KMS-11 (cell line): ENCODE measurements around the gene GALNS.

Source experiments
- H2AFZ ChIP-seq: fragments of 200-600 bp; sonication (generic); 2 replicates; pipeline ENCODE4 v1.6.1; 2016; ENCODE audit warnings: antibody characterized with exemption, mixed run types, low read depth
- H3K27ac ChIP-seq: fragments of 200-600 bp; sonication (generic); 2 replicates; pipeline ENCODE4 v1.6.1; 2016; ENCODE audit warnings: mild to moderate bottlenecking, mixed run types
- H3K27me3 ChIP-seq: fragments of 200-600 bp; sonication (generic); 2 replicates; pipeline ENCODE4 v1.6.1; 2017; ENCODE audit warnings: mild to moderate bottlenecking, low read depth, mixed run types, moderate library complexity; ENCODE audit not compliant: insufficient read depth
- H3K36me3 ChIP-seq: fragments of 200-600 bp; sonication (generic); 2 replicates; pipeline ENCODE4 v1.6.1; 2017; ENCODE audit warnings: mild to moderate bottlenecking, mixed run types; ENCODE audit not compliant: insufficient read depth
- H3K4me1 ChIP-seq: fragments of 200-600 bp; sonication (generic); 2 replicates; pipeline ENCODE4 v1.6.1; 2016; ENCODE audit warnings: mild to moderate bottlenecking, low read depth, mixed run types; ENCODE audit not compliant: poor library complexity, severe bottlenecking
- H3K4me2 ChIP-seq: fragments of 200-600 bp; sonication (generic); 2 replicates; pipeline ENCODE4 v1.7.0; 2016; ENCODE audit warnings: mild to moderate bottlenecking, mixed run types
- H3K4me3 ChIP-seq: fragments of 200-600 bp; sonication (generic); IDR thresholded peaks from 2 replicates; pipeline ENCODE4 v1.6.1; 2017; ENCODE audit warnings: low read depth, low read length, mixed read lengths; ENCODE audit not compliant: insufficient read depth
- H3K79me2 ChIP-seq: fragments of 200-600 bp; sonication (generic); 2 replicates; pipeline ENCODE4 v1.6.1; 2016; ENCODE audit warnings: low read depth, mixed run types; ENCODE audit not compliant: insufficient read depth
- H3K9ac ChIP-seq: fragments of 200-600 bp; sonication (generic); 2 replicates; pipeline ENCODE4 v1.6.1; 2016; ENCODE audit warnings: mild to moderate bottlenecking, mixed run types
- H4K20me1 ChIP-seq: fragments of 200-600 bp; sonication (generic); 2 replicates; pipeline ENCODE4 v1.6.1; 2016; ENCODE audit warnings: mild to moderate bottlenecking, mixed run types; ENCODE audit not compliant: insufficient read depth
- CTCF ChIP-seq: fragments of 200-600 bp; sonication (generic); conservative IDR thresholded peaks from 2 replicates; pipeline ENCODE4 v1.6.1; 2017; ENCODE audit warnings: low read depth, mild to moderate bottlenecking, antibody characterized with exemption, low read length, moderate library complexity, mixed read lengths

The GALNS gene

GRCh38 chr16:88888461-88889387 is 32.0 kb upstream of the GALNS start:
- H3K36me3 ChIP-seq: no peaks in the 10 kb centered on the region
- no peak overlapping the region for H3K27ac ChIP-seq
- peaks cover 53% of the 10 kb centered on the region for H3K27me3 ChIP-seq
- no peak for TF ChIP-seq CTCF
- H4K20me1 ChIP-seq: no peaks in the 10 kb centered on the region
- no peak overlapping the region for H3K9ac ChIP-seq
- no peaks in the 10 kb centered on the region for H3K4me1 ChIP-seq
- H3K79me2 ChIP-seq: no peaks in the 10 kb centered on the region
- no peak overlapping the region for H2AFZ ChIP-seq
- no peak overlapping the region for H3K4me3 ChIP-seq
- no peak overlapping the region for H3K4me2 ChIP-seq

DNA sequence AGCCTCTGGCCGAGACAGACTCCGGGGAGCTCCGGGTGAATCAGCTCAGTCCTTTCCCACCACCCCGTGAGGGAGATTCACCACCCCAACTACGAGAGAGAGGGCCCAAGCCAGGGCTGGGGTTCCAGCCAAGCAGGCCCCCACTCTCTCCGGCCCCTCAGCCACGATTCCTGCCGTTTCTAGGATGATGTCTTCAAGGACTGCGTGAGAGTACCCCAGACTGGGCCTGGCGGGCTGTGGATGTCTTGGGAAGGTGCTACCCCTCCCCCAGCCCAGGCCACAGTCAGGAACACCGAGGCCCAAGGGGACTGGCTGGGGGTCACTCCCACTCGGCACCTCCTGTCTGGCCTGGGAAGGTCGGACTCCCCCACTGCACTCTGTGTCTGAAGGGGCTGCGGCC is 31.3 kb upstream of the GALNS start:
- Histone ChIP-seq H3K9ac (no peak overlapping the region), H3K27me3 (peaks cover 58% of the 10 kb centered on the region), H4K20me1 (no peaks in the 10 kb centered on the region), H3K27ac (no peak overlapping the region), H3K36me3 (no peaks in the 10 kb centered on the region), H3K79me2 (no peaks in the 10 kb centered on the region), H3K4me2 (no peak overlapping the region), H3K4me1 (no peaks in the 10 kb centered on the region), H2AFZ (no peak overlapping the region), H3K4me3 (no peak overlapping the region)
- no peak for TF ChIP-seq CTCF

- Histone ChIP-seq H2AFZ (no peak overlapping the region), H3K27ac (no peak overlapping the region), H3K4me3 (no peak overlapping the region), H4K20me1 (no peaks in the 10 kb centered on the region), H3K36me3 (no peaks in the 10 kb centered on the region), H3K27me3 (peaks cover 50% of the 10 kb centered on the region), H3K4me2 (no peak overlapping the region), H3K9ac (no peak overlapping the region), H3K79me2 (no peaks in the 10 kb centered on the region), H3K4me1 (no peaks in the 10 kb centered on the region)
- no peak for TF ChIP-seq CTCF
Measured at GRCh38 chr16:88886845-88887521, 30.2 kb upstream of the GALNS start.

GRCh38 chr16:88886420-88886844 is 29.7 kb upstream of the GALNS start:
- Histone ChIP-seq H3K4me3 (no peak overlapping the region), H4K20me1 (no peaks in the 10 kb centered on the region), H3K27me3 (peaks cover 46% of the 10 kb centered on the region), H3K27ac (no peak overlapping the region), H3K9ac (no peak overlapping the region), H3K4me2 (no peak overlapping the region), H3K79me2 (no peaks in the 10 kb centered on the region), H3K36me3 (no peaks in the 10 kb centered on the region), H3K4me1 (no peaks in the 10 kb centered on the region), H2AFZ (no peak overlapping the region)
- TF ChIP-seq CTCF: no peak
